GM18909 (cell line): ENCODE measurements around the gene TMEM72.
A peak's percentile ranks its signal among the peaks of the same experiment; 100 is the strongest.

Experiments used
- ATAC-seq: cut with Tn5 transposase; IDR thresholded peaks from one replicate; pipeline ENCODE4 v1.9.1; 2021; ENCODE audit warnings: mild to moderate bottlenecking; ENCODE audit not compliant: unreplicated experiment, poor library complexity

The TMEM72 gene

GRCh38 chr10:44976352-44977198 is 65.4 kb downstream of the TMEM72 start:
- ATAC-seq, result no peak

DNA sequence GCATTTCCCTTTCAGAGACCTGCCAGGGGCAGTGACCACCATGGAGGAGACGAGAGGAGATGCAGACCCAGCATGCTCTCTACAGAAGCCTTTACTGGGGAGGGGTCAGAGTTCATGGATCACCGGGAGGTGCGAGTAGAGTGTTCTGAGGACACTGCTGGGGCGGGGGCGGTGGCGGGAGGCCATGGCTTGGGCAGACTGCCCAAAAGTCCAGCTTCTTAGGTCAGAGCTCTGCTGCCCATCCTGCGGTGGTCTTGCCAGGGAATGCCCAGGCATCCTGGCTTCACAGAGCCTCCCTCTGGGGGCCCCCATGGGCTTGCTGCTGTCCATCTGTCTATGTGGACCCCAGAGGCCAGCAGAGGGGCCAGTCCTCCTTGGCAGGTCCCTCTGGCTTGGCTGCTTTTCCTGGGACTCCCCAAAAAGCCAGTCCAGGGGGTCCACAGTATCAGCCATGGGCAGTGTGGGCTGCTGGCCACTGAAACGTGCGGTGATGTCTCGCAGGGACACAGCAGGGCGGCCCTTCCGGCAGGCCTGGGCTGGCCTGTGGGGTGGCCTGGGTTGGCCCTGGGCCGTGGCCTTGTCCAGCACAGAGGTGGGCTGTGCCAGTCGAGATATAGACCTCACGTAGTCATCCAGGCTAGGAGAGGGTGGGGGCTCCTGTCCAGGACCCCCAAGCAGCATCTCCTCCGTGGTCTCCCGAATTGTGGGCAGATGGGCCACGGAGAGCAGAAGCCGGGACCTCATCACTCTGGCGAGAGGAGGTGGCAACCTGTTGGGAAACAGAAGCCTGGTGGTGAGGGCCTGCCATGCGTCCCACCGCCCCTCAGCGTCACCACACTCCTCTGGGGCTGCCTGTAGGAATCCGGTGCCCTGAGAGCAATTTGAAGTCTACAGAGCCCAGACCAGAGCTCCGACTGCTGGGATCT is 66.4 kb downstream of the TMEM72 start:
- ATAC-seq, result no peak

- ATAC-seq, result no peak
Measured at GRCh38 chr10:44978213-44978569, 67.1 kb downstream of the TMEM72 start.

DNA sequence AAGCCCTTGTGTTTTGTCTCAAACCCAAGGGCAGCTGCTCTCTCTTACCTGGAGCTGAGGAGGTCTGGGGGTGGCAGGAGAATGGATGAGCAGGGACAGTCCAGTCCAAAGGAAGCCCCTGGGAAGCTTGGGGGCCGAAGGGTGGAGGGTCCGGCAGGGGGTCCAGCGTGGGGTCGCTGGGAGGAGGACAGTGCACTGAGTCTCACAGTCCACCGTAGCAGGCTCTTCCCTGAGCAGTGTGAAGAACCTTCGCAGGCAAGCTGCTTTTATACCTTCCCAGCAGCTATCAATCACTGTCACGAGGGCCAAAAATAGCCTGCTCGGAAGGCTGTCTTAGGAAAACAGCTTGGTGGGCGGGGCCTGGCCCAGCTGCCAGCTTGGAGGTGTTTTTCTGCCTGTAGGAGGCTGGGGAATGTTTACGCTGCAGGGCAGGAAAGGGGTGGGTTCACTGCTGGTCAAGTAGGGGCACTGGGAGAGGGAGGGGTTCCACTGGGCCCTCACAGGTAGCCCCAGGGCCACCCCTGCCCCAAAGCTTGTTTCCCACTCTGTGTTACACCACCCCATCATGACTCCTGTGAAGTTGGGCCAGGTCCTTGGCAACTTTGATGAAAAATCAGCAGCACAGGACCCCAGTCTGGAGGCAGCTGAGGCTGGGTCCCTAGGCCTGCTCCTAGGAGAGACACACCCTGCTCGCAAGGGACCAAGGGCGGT is 67.6 kb downstream of the TMEM72 start, which contains the start of gene DEPP1:
TSS of gene DEPP1 (minus strand) at position 240 of the 711 bp plus-strand sequence. CDS start 779 bp downstream, outside the sequence.
- ATAC-seq, result no peak

DNA sequence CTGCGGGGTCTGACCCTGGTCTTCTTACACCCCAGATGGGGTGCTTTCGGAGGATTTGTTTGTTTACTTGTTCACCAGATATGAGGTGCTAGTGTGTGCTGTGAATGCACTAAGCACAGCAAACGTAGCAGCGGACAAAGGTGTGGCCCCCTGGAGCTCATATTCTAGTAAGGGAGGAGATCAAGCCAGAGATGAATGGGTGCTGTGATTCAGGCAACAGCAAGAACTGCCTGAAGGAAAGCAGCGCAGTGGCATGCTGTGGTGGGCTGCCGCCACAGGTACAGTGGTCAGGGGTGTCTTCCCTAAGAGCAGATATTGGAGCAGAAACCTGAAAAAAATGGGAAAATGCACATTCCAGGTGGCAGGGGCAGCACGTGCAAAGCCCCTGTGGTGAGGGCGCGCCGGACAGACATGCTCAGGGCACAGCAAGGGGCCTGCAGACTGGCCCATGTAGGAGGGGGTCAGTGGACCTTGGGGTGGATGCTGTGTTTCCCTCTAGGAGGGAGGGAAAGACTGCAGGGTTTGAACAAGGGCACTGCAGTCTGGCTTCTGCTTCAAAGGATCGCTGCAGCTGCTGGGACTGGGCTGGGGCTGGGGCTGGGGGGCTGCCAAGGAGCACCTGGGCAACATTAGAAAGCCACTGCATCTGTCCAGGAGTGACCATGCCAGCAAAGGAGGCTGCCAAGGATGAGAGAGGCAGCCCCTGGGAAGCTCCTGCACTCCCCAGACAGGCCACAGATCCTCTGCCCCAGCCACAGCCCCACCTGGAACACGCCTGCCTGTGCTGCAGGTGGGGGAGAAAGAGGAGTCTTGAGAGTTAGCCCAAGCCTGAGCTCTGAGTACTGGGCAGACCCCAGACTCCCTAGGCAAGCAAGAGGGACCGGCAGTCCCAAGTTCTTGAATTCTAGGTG is 68.4 kb downstream of the TMEM72 start:
- no peak for ATAC-seq

DNA sequence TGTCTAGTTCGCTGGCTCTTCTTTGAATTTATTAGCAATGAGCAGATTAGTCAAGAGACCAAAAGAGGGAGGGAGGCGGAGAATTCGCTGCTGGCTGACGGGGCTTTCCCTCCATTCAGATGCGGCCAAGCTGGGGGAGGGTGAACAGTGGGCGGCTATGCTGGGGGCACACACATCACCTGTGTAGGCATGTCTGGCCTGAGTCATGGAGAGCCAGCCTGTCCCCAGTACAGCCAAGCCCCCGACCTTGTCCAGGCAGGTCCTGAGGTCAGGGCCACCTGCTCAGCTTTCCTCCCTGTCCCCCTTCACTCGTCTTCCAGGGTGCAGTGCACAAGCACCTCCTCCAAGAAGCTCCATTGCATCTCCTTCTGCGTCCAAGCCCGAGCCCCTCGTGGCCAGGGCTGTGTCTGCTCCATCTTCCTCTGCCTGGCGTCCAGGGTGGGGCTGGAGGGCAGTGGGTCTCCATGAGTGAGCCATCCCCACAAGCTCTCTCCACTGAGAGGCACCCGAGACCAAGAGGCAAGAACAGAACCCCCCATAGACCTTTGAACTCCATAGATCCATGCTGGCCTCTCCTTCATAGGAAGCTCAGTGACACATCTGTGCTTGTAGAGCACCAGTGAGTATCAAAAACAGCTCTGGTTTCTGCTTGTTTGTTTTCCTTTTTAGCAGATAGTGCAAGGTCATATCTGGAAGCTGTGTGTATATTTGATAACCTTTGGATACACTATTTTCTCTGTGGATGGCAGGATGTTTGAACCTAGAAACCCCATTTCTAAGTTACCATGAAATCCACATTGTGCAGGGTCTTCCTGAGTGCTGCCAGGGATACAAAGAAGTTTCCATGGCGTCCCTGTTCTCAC is 69.4 kb downstream of the TMEM72 start:
- ATAC-seq, result no peak

DNA sequence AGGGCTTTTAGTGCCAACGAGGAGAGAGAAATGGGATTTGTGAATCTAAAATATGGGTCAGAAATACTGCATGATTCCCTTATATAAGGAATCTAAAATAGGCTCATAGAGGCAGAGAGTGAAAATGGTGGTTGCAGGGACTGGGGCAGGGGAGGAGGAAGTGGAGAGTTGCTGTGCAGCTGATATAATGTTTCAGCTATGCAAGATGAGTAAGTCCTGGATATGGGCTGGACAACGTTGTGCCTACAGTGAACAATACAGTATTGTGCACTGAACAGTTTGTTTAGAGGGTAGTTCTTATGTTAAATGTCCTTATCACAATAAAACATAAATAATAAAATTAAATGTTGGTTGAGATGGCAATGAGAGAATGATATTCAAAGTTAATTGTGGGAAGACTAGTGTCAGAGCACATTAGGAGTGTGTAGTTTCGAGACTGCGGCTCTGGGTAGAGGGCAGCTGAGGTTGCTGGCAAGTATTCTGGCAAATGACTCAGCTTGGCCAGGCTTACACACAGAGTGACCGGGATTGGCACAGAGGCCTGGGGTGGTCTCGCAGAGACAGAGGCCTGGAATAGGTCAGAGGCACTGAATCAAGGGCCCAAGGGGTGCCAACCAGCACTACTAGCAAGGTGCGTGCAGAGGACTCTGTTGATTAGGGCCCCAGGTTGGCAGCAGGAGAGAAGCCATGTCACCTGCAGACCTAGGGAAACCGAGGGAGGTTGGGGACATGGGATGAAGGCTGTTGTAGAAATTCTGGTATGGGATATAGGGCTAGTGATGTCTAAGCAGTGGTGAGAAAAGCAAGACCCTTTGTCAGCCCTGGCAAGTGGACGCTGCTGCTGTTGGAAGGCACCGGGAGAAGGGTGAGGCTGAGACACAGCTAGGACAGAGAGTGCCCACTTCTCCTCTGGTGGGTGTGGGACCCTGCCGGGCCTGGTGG is 70.3 kb downstream of the TMEM72 start:
- ATAC-seq, result peak; percentile 56

- ATAC-seq, result no peak
Measured at GRCh38 chr10:44982114-44982460, 71.0 kb downstream of the TMEM72 start.

- ATAC-seq, result no peak
Measured at GRCh38 chr10:44982496-44982895, 71.4 kb downstream of the TMEM72 start.

DNA sequence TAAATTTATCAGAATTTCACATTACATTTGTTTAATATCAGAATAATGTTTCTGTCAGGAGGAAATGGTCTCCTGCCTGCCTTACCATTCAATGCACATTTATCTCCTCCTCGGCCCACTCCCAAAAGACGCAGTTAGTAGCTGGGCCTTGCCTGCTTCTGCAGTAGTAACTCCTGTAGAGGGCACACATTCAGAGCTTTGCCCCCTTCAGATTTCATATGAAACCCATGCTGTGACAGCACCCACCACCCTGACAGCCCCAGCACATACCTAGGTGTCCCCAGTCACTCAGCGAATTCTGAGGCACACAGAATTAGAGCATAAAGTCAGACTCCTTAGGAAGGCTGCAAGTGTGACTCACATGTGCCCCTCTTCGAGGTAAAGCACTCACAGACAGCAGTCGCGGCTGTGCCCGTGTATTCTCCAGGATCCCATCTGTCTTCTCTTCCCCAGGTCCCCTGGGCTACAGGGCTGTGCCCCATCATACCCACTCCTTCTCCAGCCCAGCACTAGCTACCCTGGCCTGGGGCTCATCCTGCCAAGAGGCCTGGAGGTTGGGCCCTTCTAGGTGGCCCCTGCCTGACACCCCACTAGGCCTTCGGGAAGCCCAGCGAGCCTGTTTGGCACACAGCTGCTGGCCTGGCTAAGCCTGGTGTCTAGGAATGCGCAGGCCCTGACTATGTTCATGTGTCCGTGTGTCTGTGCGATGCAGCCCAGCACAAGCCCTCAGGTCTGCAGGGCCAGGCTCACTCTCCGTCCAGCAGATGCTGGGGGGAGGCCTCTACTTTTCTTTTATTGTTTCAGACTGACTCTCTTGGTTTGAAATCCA is 72.1 kb downstream of the TMEM72 start:
- ATAC-seq, result no peak

DNA sequence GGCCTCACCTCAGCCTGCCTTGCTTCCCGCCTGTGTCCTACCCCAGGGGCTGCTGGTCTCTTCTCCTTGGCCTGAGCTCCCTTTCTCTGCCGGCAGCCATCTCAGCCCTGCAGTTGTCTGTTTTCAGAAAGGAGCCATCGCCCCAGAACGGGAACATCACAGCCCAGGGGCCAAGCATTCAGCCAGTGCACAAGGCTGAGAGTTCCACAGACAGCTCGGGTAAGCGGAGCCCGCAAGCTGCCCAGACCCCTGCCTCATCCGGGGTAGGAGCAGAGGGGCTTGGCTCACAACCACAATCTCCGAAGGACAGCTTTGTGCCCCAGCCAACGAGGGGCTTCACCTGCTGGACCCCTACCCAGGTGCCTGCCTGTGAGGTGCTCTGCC is 72.8 kb downstream of the TMEM72 start:
- ATAC-seq, result no peak

- no peak for ATAC-seq
Measured at GRCh38 chr10:44984671-44985101, 73.5 kb downstream of the TMEM72 start.

- ATAC-seq, result no peak
Measured at GRCh38 chr10:44985175-44985681, 74.1 kb downstream of the TMEM72 start.

GRCh38 chr10:44986179-44986578 is 75.0 kb downstream of the TMEM72 start:
- no peak for ATAC-seq
